ENCODE measurements around the gene TPP1. TPM values are rescaled to one million over a fixed set of nuclear protein-coding genes. Genes with fewer than 3 reads are reported as not detected.

Gene TPP1
- total and polyA plus RNA-seq, 9 of the 15 experiments (the other 6 are each of a cell fraction or from before 2014, with no cell fraction given) = 7.5 to 75.8 (median 15.7) TPM

DNA sequence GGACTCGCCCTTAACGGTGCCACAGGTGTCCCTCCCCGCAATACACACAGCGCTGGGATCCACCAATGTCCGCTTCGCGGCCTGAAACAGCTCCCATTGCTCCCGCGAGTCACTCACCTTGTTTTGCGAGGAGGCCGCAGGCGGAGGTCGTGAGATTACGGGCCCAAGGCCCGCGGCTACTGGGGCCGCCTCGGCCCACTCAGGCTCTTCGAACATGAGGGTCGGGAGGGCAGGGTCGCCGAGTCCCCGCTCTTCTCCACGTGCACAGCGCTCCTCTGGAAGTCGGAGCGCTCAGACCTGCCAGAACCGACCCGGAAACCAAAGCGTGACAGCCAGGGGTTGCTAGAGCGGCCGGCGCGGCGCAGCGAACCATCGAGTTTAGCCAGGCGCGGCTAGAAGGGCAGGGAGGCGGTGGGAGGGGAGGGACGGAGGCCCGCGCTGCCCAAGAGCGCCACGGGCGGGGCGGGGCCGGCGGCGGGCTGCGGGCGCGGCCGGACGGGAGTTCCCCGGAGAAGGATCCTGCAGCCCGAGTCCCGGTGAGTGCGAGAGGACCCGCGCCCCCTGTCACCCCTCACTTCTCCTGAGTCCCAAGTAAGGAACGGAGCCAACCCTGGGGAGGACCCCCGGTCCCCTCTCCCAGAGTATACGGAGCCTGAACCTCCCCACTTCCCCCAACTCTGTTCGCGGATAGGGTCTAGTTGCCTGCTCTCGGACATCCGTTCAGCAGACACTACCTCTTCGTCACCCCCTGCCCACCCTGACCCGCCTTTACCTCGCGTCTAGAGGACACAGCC lies 15.7 kb downstream of the TPP1 start, which contains the start of the genes ILK and RRP8 (continued):
- peak; percentile 75; the same call in 1 of the 2 replicates for TF ChIP-seq ZNF609 (CRISPR knock-in tag; IDR thresholded peaks at IDR 0.05; ENCODE audit: borderline replicate concordance)
- TF ChIP-seq ZNF140 (CRISPR knock-in tag; IDR thresholded peaks at IDR 0.05) = no peak
- TF ChIP-seq USF2 (CRISPR knock-in tag; IDR thresholded peaks at IDR 0.05) = no peak; the same call in 1 of the 2 replicates
- TF ChIP-seq NFIC (IDR thresholded peaks at IDR 0.05) = peak; percentile 50
- TF ChIP-seq RNF2 (IDR thresholded peaks at IDR 0.05) = peak; percentile 76
- TF ChIP-seq MCM3 (IDR thresholded peaks at IDR 0.05) = no peak
- TF ChIP-seq CSDE1 (IDR thresholded peaks at IDR 0.05) = no peak; a peak in 1 of 4 replicates
- TF ChIP-seq POLR2AphosphoS2 (IDR thresholded peaks at IDR 0.05; ENCODE audit: low read length) = no peak
- no peak for TF ChIP-seq THRB (CRISPR knock-in tag; conservative IDR thresholded peaks at IDR 0.05)
- peak; percentile 74 for TF ChIP-seq ZKSCAN1 (IDR thresholded peaks at IDR 0.05; ENCODE audit: low read depth, low read length)
- TF ChIP-seq E2F3 (CRISPR knock-in tag; IDR thresholded peaks at IDR 0.05) = no peak
- peak; percentile 57; the same call in 1 of the 2 replicates for TF ChIP-seq ELF4 (CRISPR knock-in tag; IDR thresholded peaks at IDR 0.05)
- TF ChIP-seq, protein P1, sequence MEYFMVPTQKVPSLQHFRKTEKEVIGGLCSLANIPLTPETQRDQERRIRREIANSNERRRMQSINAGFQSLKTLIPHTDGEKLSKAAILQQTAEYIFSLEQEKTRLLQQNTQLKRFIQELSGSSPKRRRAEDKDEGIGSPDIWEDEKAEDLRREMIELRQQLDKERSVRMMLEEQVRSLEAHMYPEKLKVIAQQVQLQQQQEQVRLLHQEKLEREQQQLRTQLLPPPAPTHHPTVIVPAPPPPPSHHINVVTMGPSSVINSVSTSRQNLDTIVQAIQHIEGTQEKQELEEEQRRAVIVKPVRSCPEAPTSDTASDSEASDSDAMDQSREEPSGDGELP (CRISPR knock-in tag; IDR thresholded peaks at IDR 0.05; ENCODE audit: borderline replicate concordance) = peak; percentile 89
- no peak for TF ChIP-seq SNAPC5 (CRISPR knock-in tag; IDR thresholded peaks at IDR 0.05)
- TF ChIP-seq SRSF1 (IDR thresholded peaks at IDR 0.05; ENCODE audit: low read depth, low read length) = no peak
- no peak for TF ChIP-seq ZNF717 (CRISPR knock-in tag; IDR thresholded peaks at IDR 0.05)
- no peak; the same call in 1 of the 2 replicates for TF ChIP-seq CREB3 (tag; conservative IDR thresholded peaks at IDR 0.05; ENCODE audit: low read depth)

Measured in K562 (cell line).